Lung (tissue), 12 donors: ENCODE data around the gene PHGDH. TPM values are rescaled to one million over a fixed set of nuclear protein-coding genes. Genes with fewer than 3 reads are reported as not detected.

Experiments used
- ATAC-seq: fragments of 200-7000 bp; cut with Tn5 transposase; one replicate; pipeline ENCODE4 v1.9.1; 2020; ENCODE audit warnings: moderate number of reproducible peaks; ENCODE audit not compliant: insufficient read depth, low FRiP score
- DNase-seq, 3 donors: peaks; one replicate each; pipeline ENCODE4 v3.0.0-alpha.2; 2013 to 2017
- H3K27ac ChIP-seq, 2 donors: one replicate each; pipeline ENCODE4 v1.5.1; 2013; ENCODE audit warnings: mild to moderate bottlenecking in 2 of 2, moderate library complexity in 2 of 2, control low read depth in 1 of 2, inconsistent platforms in 1 of 2, low read depth in 1 of 2, low read length in 1 of 2
- H3K27me3 ChIP-seq, 3 donors: one replicate each; pipeline ENCODE4 v1.5.1; 2013; ENCODE audit warnings: low read length in 2 of 3; ENCODE audit not compliant: control insufficient read depth in 3 of 3, insufficient read depth in 3 of 3
- H3K36me3 ChIP-seq, 4 donors: one replicate each; pipeline ENCODE4 v1.5.1; 2013; ENCODE audit warnings: low read length in 4 of 4, mild to moderate bottlenecking in 1 of 4, moderate library complexity in 1 of 4; ENCODE audit not compliant: control insufficient read depth in 4 of 4, insufficient read depth in 4 of 4
- H3K4me1 ChIP-seq, 5 donors: one replicate each; pipeline ENCODE4 v1.5.1; 2013; ENCODE audit warnings: low read length in 5 of 5, mild to moderate bottlenecking in 2 of 5, moderate library complexity in 1 of 5; ENCODE audit not compliant: control insufficient read depth in 5 of 5, insufficient read depth in 5 of 5
- H3K4me3 ChIP-seq: one replicate; pipeline ENCODE4 v1.5.1; 2013; ENCODE audit warnings: mild to moderate bottlenecking, control low read depth, moderate library complexity
- H3K9ac ChIP-seq, 2 donors: one replicate each; pipeline ENCODE4 v1.5.1; 2013; ENCODE audit warnings: low read length in 2 of 2, control low read depth in 1 of 2; ENCODE audit not compliant: insufficient read depth in 1 of 2
- H3K9me3 ChIP-seq, 4 donors: one replicate each; pipeline ENCODE4 v1.5.1; 2013; ENCODE audit warnings: low read length in 3 of 4, mild to moderate bottlenecking in 1 of 4, moderate library complexity in 1 of 4; ENCODE audit not compliant: control insufficient read depth in 4 of 4, insufficient read depth in 3 of 4
- WGBS, 2 donors: extraction: QIAGEN DNeasy Blood & Tissue Kit; methylation state at CpG; one replicate each; pipeline ENCODE4 v1.1.7; 2013; 5-methylcytosine and 5-hydroxymethylcytosine counted together
- polyA plus RNA-seq, 2 donors: library from polyadenylated mRNA; stranded (reverse); fragments of 200-250 nt; gene quantifications; one replicate each; pipeline ENCODE4 v1.2.1, GENCODE V29; 2013
- total RNA-seq, 2 donors: library from RNA; depleted of rRNA in 1 of 2; stranded (reverse); fragments of >200 nt in 1 of 2; gene quantifications; one replicate each; pipeline ENCODE4 v1.2.1, GENCODE V29; 2014 to 2021
- TF ChIP-seq, protein P1 (sequence below): IDR thresholded peaks from 2 replicates; pipeline ENCODE4 v1.5.1; 2012; ENCODE audit warnings: mild to moderate bottlenecking; ENCODE audit errors: control extremely low read depth, extremely low read depth
- donor health status: control.
- donor health status: control.
- donor health status: Bipolar disorder and iron deficiency.
- donor health status: healthy.
- donor health status: DM: yes; HTN: yes; CAD: no.

PHGDH gene
- total and polyA plus RNA-seq, 4 donors = 28.8 to 133 (median 34.2) TPM

DNA sequence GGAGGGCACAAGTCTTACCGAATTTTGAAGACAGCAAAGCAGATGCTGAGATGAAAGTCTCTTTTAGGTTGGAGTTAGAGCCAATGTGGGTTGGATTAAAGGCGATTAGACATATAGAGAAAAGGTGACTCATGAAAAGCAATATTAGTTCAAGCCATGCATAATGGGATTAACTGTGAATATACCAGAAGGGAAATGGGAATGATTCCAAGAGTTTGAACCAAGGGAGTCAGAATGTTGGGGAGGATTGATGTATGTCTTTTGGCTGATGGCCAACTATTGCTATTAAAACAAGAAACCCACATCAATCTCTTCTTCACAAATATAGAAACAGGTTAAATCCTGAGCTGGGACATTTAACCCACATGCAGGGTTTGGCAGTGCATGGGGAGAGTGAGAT, 55.8 kb downstream of the PHGDH start:
- H3K9me3 ChIP-seq = peaks cover 0 to 4% (median 0%) of the 10 kb centered on the region in 4 donors
- peaks cover 2 to 36% (median 16%) of the 10 kb centered on the region in 5 donors for H3K4me1 ChIP-seq
- 71 to 86% methylated on average over 2 of the region's 2 CpGs for WGBS, 2 donors
- TF ChIP-seq, protein P1, sequence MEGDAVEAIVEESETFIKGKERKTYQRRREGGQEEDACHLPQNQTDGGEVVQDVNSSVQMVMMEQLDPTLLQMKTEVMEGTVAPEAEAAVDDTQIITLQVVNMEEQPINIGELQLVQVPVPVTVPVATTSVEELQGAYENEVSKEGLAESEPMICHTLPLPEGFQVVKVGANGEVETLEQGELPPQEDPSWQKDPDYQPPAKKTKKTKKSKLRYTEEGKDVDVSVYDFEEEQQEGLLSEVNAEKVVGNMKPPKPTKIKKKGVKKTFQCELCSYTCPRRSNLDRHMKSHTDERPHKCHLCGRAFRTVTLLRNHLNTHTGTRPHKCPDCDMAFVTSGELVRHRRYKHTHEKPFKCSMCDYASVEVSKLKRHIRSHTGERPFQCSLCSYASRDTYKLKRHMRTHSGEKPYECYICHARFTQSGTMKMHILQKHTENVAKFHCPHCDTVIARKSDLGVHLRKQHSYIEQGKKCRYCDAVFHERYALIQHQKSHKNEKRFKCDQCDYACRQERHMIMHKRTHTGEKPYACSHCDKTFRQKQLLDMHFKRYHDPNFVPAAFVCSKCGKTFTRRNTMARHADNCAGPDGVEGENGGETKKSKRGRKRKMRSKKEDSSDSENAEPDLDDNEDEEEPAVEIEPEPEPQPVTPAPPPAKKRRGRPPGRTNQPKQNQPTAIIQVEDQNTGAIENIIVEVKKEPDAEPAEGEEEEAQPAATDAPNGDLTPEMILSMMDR = no peak
- H3K27ac ChIP-seq = no peak overlapping the region
- no peak overlapping the region for H3K9ac ChIP-seq
- DNase-seq (no peak), ATAC-seq (no peak)
- no peaks in the 10 kb centered on the region for H3K27me3 ChIP-seq
- H3K4me3 ChIP-seq = no peak overlapping the region
- no peaks in the 10 kb centered on the region for H3K36me3 ChIP-seq

DNA sequence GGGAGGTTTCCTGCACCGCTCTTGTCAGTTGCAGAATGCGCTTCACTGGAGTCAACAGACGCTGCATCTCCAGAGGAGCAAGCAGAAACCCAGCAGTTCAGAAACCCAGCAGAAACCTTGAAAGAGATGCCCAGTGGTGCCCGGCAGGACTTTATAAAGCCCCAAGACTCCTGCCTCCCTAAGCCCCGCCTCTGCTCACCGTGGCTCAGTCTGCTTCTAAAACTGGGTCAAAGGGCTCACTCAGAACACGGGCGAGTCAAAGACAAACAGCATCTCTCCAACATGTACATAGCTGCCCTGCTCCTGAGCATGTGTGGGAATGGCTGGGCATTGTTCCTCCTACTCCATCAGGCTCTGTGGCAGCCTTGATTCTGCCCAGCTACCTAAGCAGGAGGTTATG, 57.0 kb downstream of the PHGDH start, which contains the start of gene HMGCS2:
TSS of gene HMGCS2 (minus strand) at position 128 of the 400 bp plus-strand sequence. CDS start at position 67, 61 bp downstream.
- no peak for DNase-seq
- no peaks in the 10 kb centered on the region for H3K36me3 ChIP-seq
- H3K27me3 ChIP-seq = no peaks in the 10 kb centered on the region
- 66 to 76% methylated on average over 8 of the region's 8 CpGs for whole genome bisulfite sequencing, 2 donors
- peaks cover 0 to 4% (median 0%) of the 10 kb centered on the region in 4 donors for H3K9me3 ChIP-seq
- H3K4me3 ChIP-seq = no peak within 1 kb of the TSS
- H3K27ac ChIP-seq = no peak within 1 kb of the TSS
- TF ChIP-seq, protein P1 = no peak
- H3K9ac ChIP-seq = no peak within 1 kb of the TSS
- peaks cover 2 to 45% (median 24%) of the 10 kb centered on the region in 5 donors for H3K4me1 ChIP-seq
- ATAC-seq = no peak

DNA sequence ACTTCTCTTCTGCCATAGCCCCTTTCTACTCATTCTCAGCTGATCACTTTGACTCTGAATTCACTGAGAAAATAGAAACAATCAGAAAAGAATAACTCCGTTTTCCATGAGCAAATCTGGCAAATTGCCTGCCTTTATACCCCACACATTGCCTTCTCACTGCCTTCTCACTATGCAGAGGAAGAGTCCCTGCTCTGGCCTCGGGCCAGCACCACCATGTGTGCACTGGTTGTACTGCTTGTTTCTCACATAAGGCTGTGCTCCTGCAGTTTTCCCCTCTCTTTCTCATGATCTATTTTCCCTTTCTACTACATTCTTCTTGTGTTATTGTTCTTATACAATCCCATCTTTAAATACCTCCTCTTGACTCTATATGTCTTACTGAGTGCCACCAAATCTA, 59.3 kb downstream of the PHGDH start:
- 40 to 41% methylated on average over 2 of the region's 2 CpGs for WGBS, 2 donors
- Histone ChIP-seq H3K36me3 (no peaks in the 10 kb centered on the region), H3K4me1 (peaks cover 2 to 56% (median 24%) of the 10 kb centered on the region in 5 donors), H3K27ac (no peak overlapping the region), H3K9ac (no peak overlapping the region), H3K4me3 (no peak overlapping the region), H3K27me3 (no peaks in the 10 kb centered on the region), H3K9me3 (no peaks in the 10 kb centered on the region)
- DNase-seq = peak; percentile 69 to 87 (median 83)
- TF ChIP-seq, protein P1 = no peak
- ATAC-seq = no peak

DNA sequence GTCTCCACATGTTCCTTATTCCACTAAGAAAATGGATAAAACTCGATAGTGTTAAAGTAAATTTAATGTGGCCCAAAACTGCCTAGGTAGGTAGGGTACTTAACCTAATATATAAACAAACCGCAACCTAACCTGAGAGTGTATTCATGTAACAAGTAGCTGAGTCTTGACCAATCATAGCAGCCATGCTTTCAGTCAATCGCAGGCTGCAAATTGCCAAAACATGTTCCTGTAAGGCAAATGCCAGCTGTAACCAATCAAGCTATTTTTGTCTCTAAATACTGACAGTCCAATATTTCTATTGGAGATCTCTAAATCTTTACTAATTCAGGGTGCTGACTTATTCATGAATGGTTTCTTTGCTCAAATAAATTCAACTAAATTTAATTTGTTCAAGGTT, 60.0 kb downstream of the PHGDH start:
- TF ChIP-seq, protein P1 = no peak
- ATAC-seq = no peak
- Histone ChIP-seq H3K27ac (no peak overlapping the region), H3K27me3 (no peaks in the 10 kb centered on the region), H3K4me3 (no peak overlapping the region), H3K9me3 (no peaks in the 10 kb centered on the region), H3K36me3 (no peaks in the 10 kb centered on the region), H3K9ac (no peak overlapping the region), H3K4me1 (peaks cover 2 to 50% (median 24%) of the 10 kb centered on the region in 5 donors)
- 61 to 82% methylated on average over 3 of the region's 3 CpGs for WGBS, 2 donors
- DNase-seq = peak in 2 of 3 donors; percentile 47 to 69
